Kidney capillary endothelial cell (primary cell): ENCODE measurements around the gene NUAK1.

Experiments used
- DNase-seq: peaks from one replicate; pipeline ENCODE4 v3.0.0-alpha.2; 2018; ENCODE audit warnings: low spot score

Gene NUAK1

DNA sequence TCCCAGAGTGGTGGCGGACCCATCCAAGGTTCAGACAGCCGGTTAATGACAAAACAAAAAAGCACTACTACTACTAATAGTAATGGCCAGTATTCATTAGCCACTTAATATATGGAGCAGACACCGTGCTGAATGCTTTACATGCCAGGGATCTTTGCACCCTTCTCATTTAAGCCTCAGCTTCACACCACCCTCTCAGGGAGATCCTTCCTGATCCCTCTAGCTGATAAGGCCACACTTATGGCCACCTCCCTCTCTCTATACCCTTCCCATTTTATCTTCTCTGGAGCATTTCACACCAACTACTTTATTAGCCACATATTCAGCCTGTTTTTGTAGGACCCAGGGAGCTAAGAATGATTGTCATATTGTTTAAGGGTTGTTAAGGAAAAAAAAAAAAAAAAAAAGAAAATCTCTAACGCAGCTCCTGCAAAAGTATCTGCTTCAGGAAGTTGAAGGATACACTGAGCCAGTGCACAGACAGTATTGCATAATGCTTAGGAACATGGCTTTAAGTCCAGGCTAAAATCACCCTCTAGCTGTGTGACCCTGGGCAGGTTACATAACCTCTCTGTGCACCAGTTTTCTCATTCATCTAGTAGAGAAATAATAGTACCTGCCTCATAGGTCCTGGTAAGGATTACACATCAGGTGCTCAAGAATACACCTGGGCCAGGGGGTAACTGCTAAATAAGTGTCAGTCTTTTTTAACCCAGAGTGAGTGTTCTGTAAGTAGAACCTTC is 29.4 kb downstream of the NUAK1 start:
- DNase-seq, result no peak

DNA sequence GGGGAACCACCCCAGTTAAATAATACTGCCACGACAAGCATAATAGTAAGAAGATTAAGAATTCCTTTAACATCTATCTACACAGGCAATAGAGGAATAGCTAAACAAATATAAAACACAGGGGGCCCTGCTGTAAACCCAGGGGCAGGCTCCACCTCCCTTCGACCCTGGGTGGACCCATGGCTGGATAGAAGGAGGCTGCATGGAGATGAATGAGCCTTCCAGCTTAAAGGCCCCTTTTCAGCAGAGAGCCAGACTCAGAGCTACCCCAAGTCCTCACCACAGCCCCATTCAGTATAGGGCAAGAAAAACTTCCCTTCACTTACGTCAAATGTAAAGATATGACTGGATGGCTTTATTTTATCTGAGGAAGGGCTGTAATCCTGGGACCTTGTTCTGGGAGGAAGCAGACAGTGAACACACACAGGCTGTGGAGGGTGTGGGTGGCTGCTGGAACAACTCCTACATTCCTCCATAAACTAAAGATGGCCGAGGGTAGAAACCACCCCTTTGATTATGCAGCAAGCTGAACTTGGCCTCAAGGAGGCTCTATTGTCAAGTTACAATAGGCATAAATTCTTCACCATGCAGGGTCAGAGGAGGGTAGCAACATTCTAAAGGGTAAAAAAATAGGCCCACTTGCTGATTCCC is 30.4 kb downstream of the NUAK1 start:
- DNase-seq, result no peak

- peak; percentile 13 for DNase-seq
These were observed 31.2 kb downstream of the NUAK1 start for GRCh38 chr12:106107566-106107965.

DNA sequence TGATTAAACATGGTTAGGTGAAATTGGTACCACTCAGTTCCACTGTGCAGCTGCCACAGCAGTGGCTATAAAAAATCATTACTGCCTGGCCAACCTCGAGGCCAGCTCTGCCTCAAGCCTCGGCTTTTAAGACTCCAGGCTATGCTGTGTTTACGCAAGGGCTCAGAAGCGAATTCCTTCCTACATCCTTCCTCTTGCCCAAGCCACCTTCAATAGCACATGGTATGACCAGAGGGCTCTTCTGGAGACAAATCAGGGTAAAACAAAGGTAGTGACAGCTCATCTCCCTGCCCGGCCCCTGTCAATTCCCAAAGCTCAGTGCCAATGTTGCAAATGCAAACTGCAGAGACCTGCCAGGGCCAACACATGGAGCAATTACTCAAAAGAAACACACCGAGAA is 31.9 kb downstream of the NUAK1 start:
- peak; percentile 22 for DNase-seq

- DNase-seq, result no peak
These were observed 32.6 kb downstream of the NUAK1 start for GRCh38 chr12:106106061-106106566.

GRCh38 chr12:106101803-106102202 is 37.0 kb downstream of the NUAK1 start:
- no peak for DNase-seq

DNA sequence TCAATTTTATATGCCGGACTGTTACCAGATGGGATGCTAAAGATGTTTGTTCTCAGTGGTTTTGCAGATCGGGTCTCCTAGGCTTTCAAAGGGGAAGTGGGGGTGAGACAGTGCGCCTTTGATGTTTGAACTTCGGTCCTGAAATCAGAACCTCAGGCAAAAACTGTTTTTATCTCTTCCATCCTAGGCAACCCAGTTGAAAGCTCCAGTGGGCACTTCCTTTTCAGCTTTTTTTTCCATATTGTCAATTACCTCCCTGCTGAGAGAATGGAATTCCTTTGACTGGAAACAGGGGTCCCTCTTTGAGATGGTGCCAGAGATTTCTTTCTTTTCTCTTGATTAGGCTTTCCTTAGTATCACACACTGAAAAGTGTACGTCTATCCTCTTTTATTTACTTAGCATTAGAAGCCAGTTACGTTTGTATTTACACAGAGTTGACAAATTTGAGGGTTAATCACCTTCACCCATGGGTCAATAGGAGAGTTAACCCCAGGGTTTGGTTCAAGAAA is 40.0 kb downstream of the NUAK1 start:
- no peak for DNase-seq

- DNase-seq, result no peak
These were observed 41.7 kb downstream of the NUAK1 start for GRCh38 chr12:106097011-106097410.

GRCh38 chr12:106096376-106096775 is 42.4 kb downstream of the NUAK1 start:
- DNase-seq, result no peak

GRCh38 chr12:106094304-106094703 is 44.5 kb downstream of the NUAK1 start:
- no peak for DNase-seq

DNA sequence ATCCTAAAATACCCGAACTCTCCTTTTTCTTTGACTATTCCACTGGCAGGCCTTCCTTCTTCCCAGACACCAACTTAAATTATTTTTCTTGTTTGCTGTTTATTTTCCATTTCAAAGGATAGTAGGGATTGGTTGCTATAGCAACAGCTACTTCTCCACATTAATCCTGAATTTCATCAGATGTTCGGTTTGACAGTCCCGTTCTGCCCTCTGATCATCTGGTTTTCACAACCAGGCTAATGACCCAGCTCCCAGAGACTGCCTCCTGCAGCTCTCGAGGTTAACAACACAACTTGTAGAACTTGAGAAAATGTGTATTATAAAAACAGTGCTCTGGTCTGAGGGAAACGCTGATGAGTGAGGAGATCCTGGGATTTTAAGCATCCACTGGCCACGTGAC is 45.5 kb downstream of the NUAK1 start:
- DNase-seq, result no peak

GRCh38 chr12:106091446-106091820 is 47.3 kb downstream of the NUAK1 start:
- no peak for DNase-seq

GRCh38 chr12:106090591-106091445 is 47.9 kb downstream of the NUAK1 start:
- DNase-seq, result peak; percentile 60

GRCh38 chr12:106089935-106090334 is 48.8 kb downstream of the NUAK1 start:
- DNase-seq, result no peak

GRCh38 chr12:106088811-106089485 is 49.8 kb downstream of the NUAK1 start:
- no peak for DNase-seq

DNA sequence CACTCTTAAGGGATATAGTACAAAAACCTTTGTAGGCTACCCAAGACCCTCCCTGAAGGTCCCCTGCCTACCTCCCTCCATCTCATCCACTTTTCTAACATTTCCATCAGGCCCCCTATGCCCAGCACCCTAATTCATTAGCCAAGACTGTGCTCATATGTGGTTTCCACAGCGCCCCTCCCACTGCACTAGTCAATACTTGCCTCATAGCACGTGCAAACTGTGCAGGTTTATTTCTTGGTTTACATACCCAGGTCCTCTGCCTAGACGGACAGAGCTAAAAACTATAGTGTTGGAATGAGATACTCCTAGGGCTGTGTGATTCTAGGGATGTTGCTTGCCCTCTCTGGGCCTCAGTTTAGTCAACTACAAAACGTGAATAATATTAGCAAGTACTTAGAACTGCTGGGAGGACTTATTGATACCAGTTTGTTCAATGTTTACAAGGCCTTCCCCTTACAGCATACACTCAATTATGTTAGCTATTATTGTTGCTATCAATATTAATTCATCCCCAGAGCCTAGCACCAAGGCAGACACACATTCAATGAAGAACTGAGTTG is 50.4 kb downstream of the NUAK1 start:
- DNase-seq, result no peak

DNA sequence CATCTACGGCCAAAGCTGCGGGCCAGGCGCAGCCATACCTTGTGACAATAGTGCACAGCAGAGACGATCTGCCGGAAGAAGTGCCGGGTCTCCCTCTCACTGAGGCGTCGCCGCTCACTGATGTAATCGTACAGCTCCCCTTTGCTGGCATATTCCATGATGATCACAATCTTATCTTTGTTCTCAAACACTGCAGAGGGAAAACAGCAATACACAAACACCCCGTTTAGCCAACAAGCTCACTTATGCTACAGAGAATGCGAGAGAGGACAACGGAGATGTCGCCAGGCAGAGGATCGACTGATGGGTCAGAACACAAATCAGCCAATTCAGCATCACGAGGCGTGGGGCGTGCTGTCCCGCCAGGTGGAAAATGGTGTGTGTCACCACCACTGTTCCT is 52.1 kb downstream of the NUAK1 start:
- DNase-seq, result no peak

DNA sequence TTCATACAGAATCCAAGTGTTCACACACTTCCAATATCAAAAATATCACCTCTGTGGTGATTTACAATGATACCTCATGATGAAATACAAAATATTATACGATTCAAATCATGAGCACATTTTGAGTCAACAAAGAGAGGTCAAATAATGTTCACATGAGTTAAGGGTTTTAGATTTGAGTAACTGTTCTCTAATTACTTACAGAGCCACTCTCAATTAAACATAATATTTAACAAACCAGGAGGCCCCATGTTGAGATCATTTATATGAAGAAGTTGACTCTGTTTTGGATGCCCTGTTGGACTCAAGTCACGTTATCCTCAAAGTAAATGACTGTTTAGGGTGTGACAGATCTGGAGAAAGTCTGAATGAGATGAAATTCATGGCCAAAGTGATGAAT is 53.5 kb downstream of the NUAK1 start:
- DNase-seq, result no peak

DNA sequence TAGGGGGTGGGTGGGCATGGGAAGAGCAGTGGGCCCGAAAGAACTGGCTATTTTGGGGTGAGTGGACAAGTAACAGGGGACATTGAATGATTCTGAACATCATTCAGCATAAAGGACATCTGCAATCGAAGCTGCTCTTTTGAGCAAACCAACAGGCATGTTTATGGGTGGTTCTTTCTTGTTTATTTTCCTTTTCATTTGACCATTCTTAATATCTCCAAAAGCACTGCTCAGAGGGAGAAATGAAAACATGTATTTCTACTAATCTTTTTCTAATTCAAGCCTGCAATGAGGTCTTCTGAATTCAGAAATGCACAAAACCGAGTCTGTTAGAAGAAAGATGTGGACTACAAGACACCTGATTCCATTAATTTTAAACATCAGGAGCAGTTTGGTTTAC is 54.0 kb downstream of the NUAK1 start:
- no peak for DNase-seq

DNA sequence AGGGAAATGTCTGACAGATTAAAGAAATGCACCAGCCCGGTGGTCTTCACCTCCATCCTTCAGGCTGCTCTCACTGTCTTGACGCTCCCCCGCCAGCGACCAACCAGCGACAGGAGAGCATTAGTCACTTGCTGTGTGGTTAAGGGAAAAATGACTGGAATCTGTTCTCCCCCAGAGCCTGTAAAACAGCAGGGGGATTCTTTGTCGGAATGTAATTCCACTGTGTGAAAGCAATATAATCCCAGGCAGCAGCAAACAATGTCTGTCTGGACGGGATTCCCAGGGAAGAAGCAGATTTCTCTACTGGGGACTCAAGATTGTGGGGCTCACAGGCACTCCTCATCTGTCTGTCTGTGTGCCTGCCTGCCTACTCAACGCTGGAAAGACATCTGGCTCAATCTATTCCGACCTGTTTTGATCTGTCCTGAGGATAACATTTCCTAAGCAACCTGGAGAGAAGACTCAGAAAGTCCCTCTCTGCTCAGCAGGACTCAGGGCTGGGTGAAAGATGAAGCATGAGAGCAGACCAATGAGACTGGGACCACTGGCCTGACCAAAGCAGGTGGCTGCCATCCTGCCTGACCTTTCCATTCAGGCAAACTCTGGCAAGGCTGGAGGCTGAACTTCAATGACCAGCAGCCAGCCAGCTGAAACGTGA is 54.6 kb downstream of the NUAK1 start:
- DNase-seq, result no peak
